ENCODE data around the gene GRK5. TPM values are rescaled to one million over a fixed set of nuclear protein-coding genes. Genes with fewer than 3 reads are reported as not detected.

The GRK5 gene
- total RNA-seq, 1 donor from 2014 or later: 21.3 TPM

DNA sequence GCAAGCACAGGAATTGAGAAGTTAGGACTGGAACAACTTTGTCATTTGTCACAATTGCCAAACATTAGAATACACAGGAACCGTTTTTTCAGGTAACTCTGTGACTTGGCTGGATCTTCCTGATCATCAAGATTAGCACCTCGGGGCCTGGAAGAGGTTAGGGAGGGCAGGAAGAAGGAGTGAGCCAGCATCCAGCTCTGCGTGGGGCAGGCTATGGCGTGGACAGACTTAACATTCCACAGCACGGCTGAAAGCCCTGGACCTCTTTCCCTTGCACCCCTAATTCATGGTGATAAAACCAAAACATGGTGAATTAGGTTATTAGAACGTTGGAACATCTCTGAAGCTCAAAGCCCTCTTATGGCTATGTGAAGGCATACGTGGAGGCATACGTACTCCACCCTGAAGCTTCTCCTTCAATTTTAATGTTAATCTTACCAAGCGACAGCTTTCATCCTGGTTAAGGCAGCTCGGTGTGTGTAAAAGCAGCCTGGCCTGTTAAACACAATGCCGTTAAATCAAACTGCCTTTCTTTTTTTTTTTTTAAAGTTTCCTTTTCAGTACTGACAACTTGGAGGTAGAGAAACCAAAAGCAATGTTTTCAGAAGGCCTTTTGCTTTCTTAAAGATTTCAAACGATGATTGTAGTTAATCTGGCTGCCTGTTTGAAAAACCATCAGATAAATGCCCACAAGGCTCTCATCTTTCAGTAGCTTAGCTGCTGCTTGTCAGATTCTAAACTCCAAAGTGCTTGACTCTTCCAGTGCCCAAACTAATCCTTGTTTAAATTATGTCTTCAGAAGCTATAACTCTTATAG, 4.5 kb downstream of the GRK5 start:
- peaks cover 62% of the 10 kb centered on the region for H3K4me1 Mint-ChIP-seq
- no peak for DNase-seq
- H3K27me3 Mint-ChIP-seq: no peaks in the 10 kb centered on the region
- peaks cover 17% of the 10 kb centered on the region for H3K36me3 Mint-ChIP-seq (ENCODE audit: low read depth)
- no peaks in the 10 kb centered on the region for H3K9me3 Mint-ChIP-seq
- peak overlapping the region; percentile 66 for H3K27ac Mint-ChIP-seq
- no peak for ATAC-seq (ENCODE audit: low read depth)
- TF ChIP-seq, protein P1, sequence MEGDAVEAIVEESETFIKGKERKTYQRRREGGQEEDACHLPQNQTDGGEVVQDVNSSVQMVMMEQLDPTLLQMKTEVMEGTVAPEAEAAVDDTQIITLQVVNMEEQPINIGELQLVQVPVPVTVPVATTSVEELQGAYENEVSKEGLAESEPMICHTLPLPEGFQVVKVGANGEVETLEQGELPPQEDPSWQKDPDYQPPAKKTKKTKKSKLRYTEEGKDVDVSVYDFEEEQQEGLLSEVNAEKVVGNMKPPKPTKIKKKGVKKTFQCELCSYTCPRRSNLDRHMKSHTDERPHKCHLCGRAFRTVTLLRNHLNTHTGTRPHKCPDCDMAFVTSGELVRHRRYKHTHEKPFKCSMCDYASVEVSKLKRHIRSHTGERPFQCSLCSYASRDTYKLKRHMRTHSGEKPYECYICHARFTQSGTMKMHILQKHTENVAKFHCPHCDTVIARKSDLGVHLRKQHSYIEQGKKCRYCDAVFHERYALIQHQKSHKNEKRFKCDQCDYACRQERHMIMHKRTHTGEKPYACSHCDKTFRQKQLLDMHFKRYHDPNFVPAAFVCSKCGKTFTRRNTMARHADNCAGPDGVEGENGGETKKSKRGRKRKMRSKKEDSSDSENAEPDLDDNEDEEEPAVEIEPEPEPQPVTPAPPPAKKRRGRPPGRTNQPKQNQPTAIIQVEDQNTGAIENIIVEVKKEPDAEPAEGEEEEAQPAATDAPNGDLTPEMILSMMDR (IDR thresholded peaks at IDR 0.05): no peak
- intact Hi-C loops (cut with micrococcal nuclease): no loop called here
- ChIA-PET CTCF (interaction anchor here (1.1 to 1.6 kb wide), 4 partner anchors 110 to 278 kb away, joined by 3 to 5 read pairs (median 4); no protein-coding TSS in a partner anchor), POLR2A (interaction anchor here (0.6 to 2.3 kb wide), 4 partner anchors 27 to 95 kb away, joined by 3 to 11 read pairs (median 4); no protein-coding TSS in a partner anchor)
- H3K4me3 Mint-ChIP-seq: peak overlapping the region; percentile 19

DNA sequence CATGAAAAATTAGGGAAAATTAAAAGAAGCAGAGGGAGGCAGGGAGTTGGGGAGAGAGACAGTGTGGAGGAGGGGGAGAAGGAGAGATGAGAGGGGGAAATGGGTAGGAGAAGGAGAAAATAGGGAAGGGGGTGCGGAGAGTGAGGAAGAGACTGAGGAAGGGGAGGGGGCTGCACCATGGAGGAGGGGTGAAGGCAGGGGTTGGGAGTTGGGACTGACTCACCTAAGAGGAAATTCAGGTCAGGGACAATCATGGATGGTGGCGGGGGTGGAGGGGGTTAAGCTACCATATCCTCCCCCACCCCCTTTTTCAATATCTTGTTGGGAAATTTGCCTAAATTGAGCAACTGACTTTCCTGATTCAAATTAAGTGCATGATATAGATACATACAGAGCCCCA, 8.0 kb downstream of the GRK5 start:
- Mint-ChIP-seq H3K9me3 (no peaks in the 10 kb centered on the region), H3K4me3 (no peak overlapping the region), H3K36me3 (ENCODE audit: low read depth) (peaks cover 14% of the 10 kb centered on the region), H3K27ac (no peak overlapping the region), H3K4me1 (peaks cover 47% of the 10 kb centered on the region), H3K27me3 (no peaks in the 10 kb centered on the region)
- ChIA-PET POLR2A (interaction anchor here (0.6 kb wide), 1 partner anchor 118 kb away, joined by 5 read pairs; no protein-coding TSS in a partner anchor), CTCF (no interaction called here)
- TF ChIP-seq, protein P1 (IDR thresholded peaks at IDR 0.05): no peak
- DNase-seq (no peak), ATAC-seq (ENCODE audit: low read depth) (no peak)
- intact Hi-C loops (cut with micrococcal nuclease): no loop called here

DNA sequence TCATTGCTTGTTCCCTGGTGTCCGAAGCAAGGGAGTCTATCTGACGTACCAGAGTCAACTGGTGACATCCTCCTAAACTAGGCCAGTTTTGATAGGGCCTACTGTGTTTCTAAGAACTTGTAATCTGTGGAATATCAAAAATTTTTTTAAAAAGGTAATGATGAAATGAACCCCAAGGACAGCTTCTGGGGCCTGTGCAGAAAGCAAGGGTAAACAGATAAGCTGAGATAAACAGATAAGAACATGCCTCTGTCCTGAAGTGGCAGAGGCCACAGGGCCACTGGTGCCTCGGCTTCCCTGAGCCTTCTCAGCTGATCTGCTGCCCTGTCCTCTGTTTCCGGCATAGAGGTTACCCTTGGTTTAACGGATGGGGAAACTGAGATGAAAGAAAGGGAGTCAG, 8.8 kb downstream of the GRK5 start:
- no peak for DNase-seq
- no peak for ATAC-seq (ENCODE audit: low read depth)
- ChIA-PET POLR2A (no interaction called here), CTCF (interaction anchor here (1.2 kb wide), 1 partner anchor 10 kb away, joined by 3 read pairs; no protein-coding TSS in a partner anchor)
- intact Hi-C loops (cut with micrococcal nuclease): no loop called here
- H3K4me1 Mint-ChIP-seq: peaks cover 47% of the 10 kb centered on the region
- H3K36me3 Mint-ChIP-seq (ENCODE audit: low read depth): peaks cover 15% of the 10 kb centered on the region
- TF ChIP-seq, protein P1 (IDR thresholded peaks at IDR 0.05): no peak
- no peak overlapping the region for H3K27ac Mint-ChIP-seq
- no peak overlapping the region for H3K4me3 Mint-ChIP-seq
- no peaks in the 10 kb centered on the region for H3K9me3 Mint-ChIP-seq
- H3K27me3 Mint-ChIP-seq: no peaks in the 10 kb centered on the region

DNA sequence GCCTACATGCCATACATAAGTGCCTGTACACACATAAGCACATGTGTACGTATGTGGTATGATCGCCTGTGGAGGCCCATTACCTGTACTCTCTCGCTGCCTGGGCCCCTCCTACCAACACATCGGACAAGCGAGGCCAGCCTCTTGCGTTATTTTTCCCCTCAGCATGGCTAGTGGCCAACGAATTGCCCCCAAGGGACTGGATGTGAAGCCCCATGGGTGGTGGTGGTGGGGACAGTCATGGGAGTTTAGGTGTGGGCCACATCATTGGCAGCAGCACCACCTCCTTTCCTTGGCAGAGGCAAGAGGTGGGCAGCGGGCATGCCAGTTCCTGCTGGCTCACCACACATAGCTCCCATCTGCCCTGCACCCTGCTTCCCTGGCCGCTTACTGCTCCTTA, 10.0 kb downstream of the GRK5 start:
- DNase-seq (no peak), ATAC-seq (ENCODE audit: low read depth) (no peak)
- H3K4me3 Mint-ChIP-seq: no peak overlapping the region
- H3K36me3 Mint-ChIP-seq (ENCODE audit: low read depth): peaks cover 7% of the 10 kb centered on the region
- no peaks in the 10 kb centered on the region for H3K9me3 Mint-ChIP-seq
- ChIA-PET POLR2A (no interaction called here), CTCF (interaction anchor here (1.5 kb wide), 1 partner anchor 8 kb away, joined by 8 read pairs; no protein-coding TSS in a partner anchor)
- peaks cover 46% of the 10 kb centered on the region for H3K4me1 Mint-ChIP-seq
- intact Hi-C loops (cut with micrococcal nuclease): no loop called here
- no peaks in the 10 kb centered on the region for H3K27me3 Mint-ChIP-seq
- H3K27ac Mint-ChIP-seq: no peak overlapping the region
- TF ChIP-seq, protein P1 (IDR thresholded peaks at IDR 0.05): no peak

DNA sequence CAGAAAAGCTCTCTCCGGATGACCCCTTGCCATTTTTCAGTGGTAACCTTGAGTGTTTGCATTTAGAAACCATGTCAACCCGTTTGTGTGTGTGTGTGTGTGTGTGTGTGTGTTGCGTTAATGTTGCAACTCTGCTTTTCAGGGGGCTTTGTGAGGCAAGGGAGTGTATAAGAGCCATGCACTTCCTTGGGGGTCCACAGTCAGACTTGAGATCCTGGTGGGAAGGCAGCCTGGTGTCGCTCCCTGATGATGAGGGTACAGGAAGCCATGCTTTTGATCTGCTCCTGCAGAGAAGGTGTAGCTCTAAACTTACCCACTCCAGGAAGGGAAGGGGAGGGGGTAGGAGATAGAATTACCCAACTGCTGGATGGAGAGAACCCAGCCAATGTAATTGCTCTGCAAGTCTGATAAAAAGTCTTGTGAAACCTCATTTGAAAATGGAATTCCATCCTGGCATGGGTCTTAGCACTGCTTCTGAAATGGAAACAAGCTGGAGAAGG, 10.7 kb downstream of the GRK5 start:
- H3K4me3 Mint-ChIP-seq: no peak overlapping the region
- DNase-seq: no peak
- intact Hi-C loops (cut with micrococcal nuclease): no loop called here
- ATAC-seq (ENCODE audit: low read depth): no peak
- TF ChIP-seq, protein P1 (IDR thresholded peaks at IDR 0.05): no peak
- peaks cover 42% of the 10 kb centered on the region for H3K4me1 Mint-ChIP-seq
- ChIA-PET CTCF (interaction anchor here (0.6 to 1.5 kb wide), 3 partner anchors 9 to 16 kb away, joined by 3 to 8 read pairs (median 3); no protein-coding TSS in a partner anchor), POLR2A (interaction anchor here (0.7 to 1.1 kb wide), 3 partner anchors 11 to 253 kb away, joined by 3 read pairs; partner anchors contain the start of gene GRK5)
- no peak overlapping the region for H3K27ac Mint-ChIP-seq
- H3K36me3 Mint-ChIP-seq (ENCODE audit: low read depth): peaks cover 4% of the 10 kb centered on the region
- H3K9me3 Mint-ChIP-seq: no peaks in the 10 kb centered on the region
- H3K27me3 Mint-ChIP-seq: no peaks in the 10 kb centered on the region

All from activated B cell treated with CpG ODN at 0.5 μM for 24 hours (primary cell).